ENCODE measurements around the gene SRXN1.

SRXN1 gene

GRCh38 chr20:680638-681187 lies 27.7 kb upstream of the SRXN1 start:
- H3K36me3 ChIP-seq (replicated peaks), result no peaks in the 10 kb centered on the region
- no peak for TF ChIP-seq CTCF (IDR thresholded peaks at IDR 0.05; ENCODE audit: low read depth, low read length, missing control alignments)
- H3K4me3 ChIP-seq (ENCODE audit: low read depth, low read length), result no peak overlapping the region
- in situ Hi-C loops (cut with HindIII; ENCODE audit: low pct_ligation_motif_present, low sequenced_read_pairs), result no loop called here
- H3K27me3 ChIP-seq (replicated peaks), result peaks cover 13% of the 10 kb centered on the region
- no peak for DNase-seq
- no peak overlapping the region for H3K27ac ChIP-seq

- in situ Hi-C loops (cut with HindIII; ENCODE audit: low pct_ligation_motif_present, low sequenced_read_pairs), result no loop called here
- peaks cover 33% of the 10 kb centered on the region for H3K27me3 ChIP-seq (replicated peaks)
- no peak for TF ChIP-seq CTCF (IDR thresholded peaks at IDR 0.05; ENCODE audit: low read depth, low read length, missing control alignments)
These were observed 25.0 kb upstream of the SRXN1 start for GRCh38 chr20:677957-678356.

GRCh38 chr20:676967-677366 lies 24.0 kb upstream of the SRXN1 start:
- in situ Hi-C loops (cut with HindIII; ENCODE audit: low pct_ligation_motif_present, low sequenced_read_pairs), result no loop called here
- DNase-seq, result no peak
- Histone ChIP-seq H3K27ac (no peak overlapping the region), H3K4me3 (ENCODE audit: low read depth, low read length) (no peak overlapping the region), H3K27me3 (replicated peaks) (peaks cover 38% of the 10 kb centered on the region), H3K36me3 (replicated peaks) (no peaks in the 10 kb centered on the region)
- TF ChIP-seq CTCF (IDR thresholded peaks at IDR 0.05; ENCODE audit: low read depth, low read length, missing control alignments), result no peak

More at GRCh38 chr20:677957-678356, 25.0 kb upstream of the SRXN1 start:
- Histone ChIP-seq H3K4me3 (ENCODE audit: low read depth, low read length) (no peak overlapping the region), H3K27ac (no peak overlapping the region), H3K36me3 (replicated peaks) (no peaks in the 10 kb centered on the region)
- no peak for DNase-seq

GRCh38 chr20:676315-676937 lies 23.4 kb upstream of the SRXN1 start:
- in situ Hi-C loops (cut with HindIII; ENCODE audit: low pct_ligation_motif_present, low sequenced_read_pairs), result no loop called here

GRCh38 chr20:675453-676314 lies 22.7 kb upstream of the SRXN1 start, which contains the start of gene SCRT2:
Gene SCRT2, minus strand, starts transcription at chr20:675802. Its CDS starts 201 bp downstream, at chr20:675601.
- H3K27me3 ChIP-seq (replicated peaks), result peaks cover 45% of the 10 kb centered on the region
- peak; percentile 38 for DNase-seq
- in situ Hi-C loops (cut with HindIII; ENCODE audit: low pct_ligation_motif_present, low sequenced_read_pairs), result no loop called here
- H3K27ac ChIP-seq, result no peak within 1 kb of the TSS
- no peak for TF ChIP-seq CTCF (IDR thresholded peaks at IDR 0.05; ENCODE audit: low read depth, low read length, missing control alignments)
- no peak within 1 kb of the TSS for H3K4me3 ChIP-seq (ENCODE audit: low read depth, low read length)
- H3K36me3 ChIP-seq (replicated peaks), result no peaks in the 10 kb centered on the region

More at GRCh38 chr20:676315-676937, 23.4 kb upstream of the SRXN1 start:
- no peak for DNase-seq
- H3K27ac ChIP-seq, result no peak overlapping the region
- H3K36me3 ChIP-seq (replicated peaks), result no peaks in the 10 kb centered on the region
- peaks cover 43% of the 10 kb centered on the region for H3K27me3 ChIP-seq (replicated peaks)
- no peak overlapping the region for H3K4me3 ChIP-seq (ENCODE audit: low read depth, low read length)
- TF ChIP-seq CTCF (IDR thresholded peaks at IDR 0.05; ENCODE audit: low read depth, low read length, missing control alignments), result no peak

Measured in brain microvascular endothelial cell (primary cell).